Ovary (tissue), 9 donors: ENCODE data around the gene CD74. TPM values are rescaled to one million over a fixed set of nuclear protein-coding genes. Genes with fewer than 3 reads are reported as not detected.

Experiments used
- DNase-seq, 5 donors: peaks; one replicate each; pipeline ENCODE4 v3.0.0-alpha.2; 2019 to 2020
- H3K27ac ChIP-seq, 2 donors: fragments of 200-600 bp; one replicate each; pipeline versions ENCODE4 v1.5.1 to v1.8.0; 2019 to 2022
- H3K27me3 ChIP-seq: fragments of 200-600 bp; one replicate; pipeline ENCODE4 v1.8.0; 2022
- H3K36me3 ChIP-seq: fragments of 200-600 bp; sonication (generic); one replicate; pipeline ENCODE4 v1.5.1; 2019
- H3K4me1 ChIP-seq: one replicate; pipeline ENCODE4 v1.8.1; 2013; ENCODE audit warnings: mild to moderate bottlenecking, moderate library complexity; ENCODE audit not compliant: insufficient read depth
- H3K4me3 ChIP-seq: fragments of 200-600 bp; sonication (generic); one replicate; pipeline ENCODE4 v1.5.1; 2017
- H3K9me3 ChIP-seq, 2 donors: fragments of 200-600 bp in 1 of 2; sonication (generic) in 1 of 2; one replicate each; pipeline versions ENCODE4 v1.5.1 to v1.8.1; 2013 to 2019; ENCODE audit warnings: mild to moderate bottlenecking in 1 of 2, moderate library complexity in 1 of 2
- CTCF ChIP-seq, 3 donors: fragments of 450-650 bp in 2 of 3; fragments of 200-600 bp in 1 of 3; IDR thresholded peaks; one replicate each; pipeline versions ENCODE4 v1.5.1 to v1.8.0; 2016 to 2022; ENCODE audit warnings: antibody characterized with exemption in 3 of 3, mild to moderate bottlenecking in 1 of 3
- EP300 ChIP-seq: sonication (generic); formaldehyde crosslinking; IDR thresholded peaks from one replicate; pipeline ENCODE4 v1.6.1; 2017; ENCODE audit warnings: antibody characterized with exemption
- POLR2A ChIP-seq: fragments of 450-650 bp; IDR thresholded peaks from one replicate; pipeline ENCODE4 v1.6.1; 2017; ENCODE audit warnings: antibody characterized with exemption, mild to moderate bottlenecking, moderate library complexity
- WGBS, 3 donors: extraction: QIAGEN DNeasy Blood & Tissue Kit in 1 of 3; methylation state at CpG; one replicate each; pipeline versions ENCODE4 v1.1.5 to v1.1.7; 2013 to 2017; 5-methylcytosine and 5-hydroxymethylcytosine counted together
- intact Hi-C, 4 donors: fragments of 100-400 bp; cut with DNase I; formaldehyde crosslinking; loops; one replicate each; pipeline versions ENCODE4 v1.11.0 to v1.15.1; 2022 to 2023
- polyA plus RNA-seq, 2 donors: library from polyadenylated mRNA; stranded (reverse); fragments of 200-250 nt in 1 of 2; fragments of 350-450 nt in 1 of 2; fragmentation: Illumina TruSeq in 1 of 2; extraction: RNeasy Lipid Tissue Mini Kit (QIAGEN cat#74804) in 1 of 2; gene quantifications; one replicate each; pipeline ENCODE4 v1.2.3, GENCODE V29; 2013 to 2014
- total RNA-seq, 7 donors: library from RNA; depleted of rRNA in 2 of 7; stranded (reverse); fragments of >200 nt in 2 of 7; fragmentation: NEBNext Ultra II Directional in 3 of 7; extraction: Animal tissue kit (Norgen Biotek cat#: 25700) in 3 of 7; gene quantifications; one replicate each; pipeline versions ENCODE4 v1.1.0 to v1.2.4, GENCODE V29; 2016 to 2023
- donor health status: DM: no; HTN: no; CAD: no; lungs with moderate emphysema.
- donor health status: DM: no; HTN: no; CAD: no.
- donor health status: Bipolar disorder and iron deficiency.
- donor health status: DM: yes; HTN: yes; CAD: no.
- donor health status: DM: no; HTN: no; CAD: no.
- donor health status: DM: yes; HTN: yes; CAD: no.

CD74 gene
- total and polyA plus RNA-seq, 9 donors, result 96.9 to 1,292 (median 384) TPM

- no peak for DNase-seq
- Histone ChIP-seq H3K36me3 (no peaks in the 10 kb centered on the region), H3K9me3 (no peaks in the 10 kb centered on the region), H3K4me1 (peaks cover 3% of the 10 kb centered on the region), H3K27ac (no peak overlapping the region), H3K27me3 (no peaks in the 10 kb centered on the region), H3K4me3 (no peak overlapping the region)
- intact Hi-C loops, result loop anchor here in 1 of 4 donors (10.0 kb wide), 1 partner anchor 310 kb away; no protein-coding TSS in a partner anchor
- 72 to 78% (median 77%) methylated on average over 9 of the region's 9 CpGs for WGBS, 3 donors
- TF ChIP-seq EP300 (no peak), CTCF (IDR thresholded peaks at IDR 0.05) (no peak), POLR2A (no peak)
Observed at GRCh38 chr5:150444770-150445169, 32.1 kb upstream of the CD74 start.

- DNase-seq, result no peak
- no peak overlapping the region for H3K4me3 ChIP-seq
- no peaks in the 10 kb centered on the region for H3K9me3 ChIP-seq
- no peaks in the 10 kb centered on the region for H3K36me3 ChIP-seq
- H3K27ac ChIP-seq, result no peak overlapping the region
- 64 to 66% (median 65%) methylated on average over 15 of the region's 15 CpGs for WGBS, 3 donors
- intact Hi-C loops, result loop anchor here in 1 of 4 donors (10.0 kb wide), 1 partner anchor 309 kb away; no protein-coding TSS in a partner anchor
- no peak for TF ChIP-seq POLR2A
- TF ChIP-seq EP300, result no peak
- no peak for TF ChIP-seq CTCF (IDR thresholded peaks at IDR 0.05)
- peaks cover 2% of the 10 kb centered on the region for H3K4me1 ChIP-seq
- no peaks in the 10 kb centered on the region for H3K27me3 ChIP-seq
Observed at GRCh38 chr5:150443242-150444075, 30.7 kb upstream of the CD74 start.

- no peak for DNase-seq
- Histone ChIP-seq H3K4me1 (no peaks in the 10 kb centered on the region), H3K27ac (no peak overlapping the region), H3K9me3 (no peaks in the 10 kb centered on the region), H3K36me3 (no peaks in the 10 kb centered on the region), H3K27me3 (no peaks in the 10 kb centered on the region), H3K4me3 (no peak overlapping the region)
- intact Hi-C loops, result loop anchor here in 1 of 4 donors (10.0 kb wide), 1 partner anchor 308 kb away; no protein-coding TSS in a partner anchor
- TF ChIP-seq POLR2A, result no peak
- no peak for TF ChIP-seq CTCF (IDR thresholded peaks at IDR 0.05)
- no peak for TF ChIP-seq EP300
- 74 to 84% (median 81%) methylated on average over 6 of the region's 6 CpGs for WGBS, 3 donors
Observed at GRCh38 chr5:150442699-150443080, 30.0 kb upstream of the CD74 start.

GRCh38 chr5:150441813-150442698 is 29.3 kb upstream of the CD74 start:
- DNase-seq, result no peak
- H3K36me3 ChIP-seq, result no peaks in the 10 kb centered on the region
- WGBS, 3 donors, result 50 to 60% (median 50%) methylated on average over 18 of the region's 18 CpGs
- H3K4me1 ChIP-seq, result no peaks in the 10 kb centered on the region
- no peak overlapping the region for H3K4me3 ChIP-seq
- H3K27ac ChIP-seq, result no peak overlapping the region
- intact Hi-C loops, result loop anchor here in 1 of 4 donors (10.0 kb wide), 1 partner anchor 307 kb away; no protein-coding TSS in a partner anchor
- H3K27me3 ChIP-seq, result no peaks in the 10 kb centered on the region
- no peaks in the 10 kb centered on the region for H3K9me3 ChIP-seq
- no peak for TF ChIP-seq POLR2A
- TF ChIP-seq EP300, result no peak
- TF ChIP-seq CTCF (IDR thresholded peaks at IDR 0.05), result no peak
